ENCODE data around the gene IFTAP. TPM values are rescaled to one million over a fixed set of nuclear protein-coding genes. Genes with fewer than 3 reads are reported as not detected.

The IFTAP gene
- total RNA-seq, 2 experiments from 2014 or later, result not detected

DNA sequence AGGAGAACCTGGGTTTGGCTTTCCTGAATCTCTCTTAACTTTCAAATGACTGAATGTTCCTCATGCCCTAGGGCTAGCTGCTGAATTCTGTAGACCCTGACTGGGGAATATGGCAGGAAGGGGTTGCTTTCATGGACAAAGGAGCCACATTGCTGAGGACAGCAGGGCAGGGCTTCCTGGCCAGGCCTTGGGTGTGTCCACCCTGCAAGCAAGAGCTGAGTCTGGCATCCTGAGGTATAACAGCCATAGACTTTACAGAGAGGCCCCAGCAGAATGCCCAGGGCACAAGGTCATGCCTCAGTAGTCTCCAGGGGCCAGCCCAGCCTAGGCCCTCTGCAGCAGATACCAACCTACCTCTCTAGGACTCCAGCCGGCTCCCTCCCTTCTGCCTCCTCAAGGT, 105.9 kb downstream of the IFTAP start:
- Histone ChIP-seq H4K20me1 (ENCODE audit: insufficient read depth, low read length) (no peaks in the 10 kb centered on the region), H3K9me2 (ENCODE audit: insufficient read depth, low read length) (no peaks in the 10 kb centered on the region), H3K9me3 (ENCODE audit: low read length) (no peaks in the 10 kb centered on the region), H3K27ac (ENCODE audit: low read depth, low read length, poor library complexity, severe bottlenecking) (no peak overlapping the region), H3K4me3 (ENCODE audit: low read depth, low read length, poor library complexity, severe bottlenecking) (no peak overlapping the region), H3K4me1 (ENCODE audit: insufficient read depth, low read length, poor library complexity, severe bottlenecking) (no peaks in the 10 kb centered on the region), H2AFZ (ENCODE audit: low read length) (no peak overlapping the region), H3K79me2 (ENCODE audit: insufficient read depth, low read depth, low read length) (no peaks in the 10 kb centered on the region), H3K36me3 (ENCODE audit: insufficient read depth, low read length) (no peaks in the 10 kb centered on the region), H3K4me2 (ENCODE audit: low read length) (no peak overlapping the region)
- ChIA-PET CTCF (ENCODE audit: unreplicated experiment) (no interaction called here), POLR2A (no interaction called here)
- TF ChIP-seq, protein P1, sequence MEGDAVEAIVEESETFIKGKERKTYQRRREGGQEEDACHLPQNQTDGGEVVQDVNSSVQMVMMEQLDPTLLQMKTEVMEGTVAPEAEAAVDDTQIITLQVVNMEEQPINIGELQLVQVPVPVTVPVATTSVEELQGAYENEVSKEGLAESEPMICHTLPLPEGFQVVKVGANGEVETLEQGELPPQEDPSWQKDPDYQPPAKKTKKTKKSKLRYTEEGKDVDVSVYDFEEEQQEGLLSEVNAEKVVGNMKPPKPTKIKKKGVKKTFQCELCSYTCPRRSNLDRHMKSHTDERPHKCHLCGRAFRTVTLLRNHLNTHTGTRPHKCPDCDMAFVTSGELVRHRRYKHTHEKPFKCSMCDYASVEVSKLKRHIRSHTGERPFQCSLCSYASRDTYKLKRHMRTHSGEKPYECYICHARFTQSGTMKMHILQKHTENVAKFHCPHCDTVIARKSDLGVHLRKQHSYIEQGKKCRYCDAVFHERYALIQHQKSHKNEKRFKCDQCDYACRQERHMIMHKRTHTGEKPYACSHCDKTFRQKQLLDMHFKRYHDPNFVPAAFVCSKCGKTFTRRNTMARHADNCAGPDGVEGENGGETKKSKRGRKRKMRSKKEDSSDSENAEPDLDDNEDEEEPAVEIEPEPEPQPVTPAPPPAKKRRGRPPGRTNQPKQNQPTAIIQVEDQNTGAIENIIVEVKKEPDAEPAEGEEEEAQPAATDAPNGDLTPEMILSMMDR (conservative IDR thresholded peaks at IDR 0.05; ENCODE audit: low read length), result no peak
- TF ChIP-seq EZH2phosphoT487 (IDR thresholded peaks at IDR 0.05; ENCODE audit: borderline replicate concordance, low read depth, low read length), result no peak
- intact Hi-C loops (cut with micrococcal nuclease; ENCODE audit: unreplicated experiment), result no loop called here
- no TSS peak for BruUV-seq (replicated peaks)
- no peak for DNase-seq (ENCODE audit: low spot score)

DNA sequence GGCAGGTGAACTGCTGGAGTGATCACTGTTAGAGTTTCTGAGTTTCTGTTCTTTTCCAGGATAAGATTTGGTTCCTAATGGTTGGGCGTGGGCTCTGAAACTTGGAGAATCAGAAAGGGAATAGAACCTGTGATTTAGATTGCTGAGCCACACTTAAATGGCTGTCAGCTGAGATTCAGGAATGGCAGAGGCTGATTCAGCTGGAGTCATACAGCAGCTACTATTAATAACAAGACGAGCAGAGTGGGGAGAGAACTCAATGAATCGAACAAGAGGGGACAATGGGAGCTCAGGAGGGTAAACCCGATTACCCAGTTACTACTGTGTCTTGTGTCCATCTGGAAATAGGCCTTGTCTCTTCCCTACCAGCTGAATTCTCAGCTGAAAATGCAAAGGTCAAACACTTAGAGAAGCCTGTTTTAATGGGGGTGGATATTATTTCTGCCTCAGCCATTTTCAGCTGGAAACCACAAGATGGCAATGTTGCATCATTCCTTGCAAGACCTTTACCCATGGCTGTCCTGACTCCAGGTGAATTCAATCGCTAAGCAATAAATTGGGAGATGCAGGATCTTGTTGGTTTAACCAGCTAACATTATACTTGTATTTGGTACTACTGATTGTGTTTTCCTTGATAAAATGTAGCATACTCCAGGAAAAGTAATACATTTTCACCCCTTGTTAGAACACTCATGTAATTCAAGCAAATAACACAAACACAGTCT, 108.2 kb downstream of the IFTAP start:
- no peaks in the 10 kb centered on the region for H3K36me3 ChIP-seq (ENCODE audit: insufficient read depth, low read length)
- H3K79me2 ChIP-seq (ENCODE audit: insufficient read depth, low read depth, low read length), result no peaks in the 10 kb centered on the region
- BruUV-seq (replicated peaks), result no TSS peak
- CTCF ChIA-PET (ENCODE audit: unreplicated experiment), result interaction anchor here (1.2 kb wide), 1 partner anchor 44 kb away, joined by 5 read pairs; no protein-coding TSS in a partner anchor
- H2AFZ ChIP-seq (ENCODE audit: low read length), result no peak overlapping the region
- no peak overlapping the region for H3K4me2 ChIP-seq (ENCODE audit: low read length)
- H3K27ac ChIP-seq (ENCODE audit: low read depth, low read length, poor library complexity, severe bottlenecking), result no peak overlapping the region
- H3K4me3 ChIP-seq (ENCODE audit: low read depth, low read length, poor library complexity, severe bottlenecking), result no peak overlapping the region
- POLR2A ChIA-PET, result interaction anchor here (0.6 to 1.0 kb wide), 3 partner anchors 8 to 49 kb away, joined by 3 to 4 read pairs (median 3); no protein-coding TSS in a partner anchor
- no peaks in the 10 kb centered on the region for H4K20me1 ChIP-seq (ENCODE audit: insufficient read depth, low read length)
- no peak for TF ChIP-seq EZH2phosphoT487 (IDR thresholded peaks at IDR 0.05; ENCODE audit: borderline replicate concordance, low read depth, low read length)
- TF ChIP-seq, protein P1 (conservative IDR thresholded peaks at IDR 0.05; ENCODE audit: low read length), result peak; percentile 81
- intact Hi-C loops (cut with micrococcal nuclease; ENCODE audit: unreplicated experiment), result loop anchor here (2.0 kb wide), 1 partner anchor 44 kb away; no protein-coding TSS in a partner anchor
- no peaks in the 10 kb centered on the region for H3K9me3 ChIP-seq (ENCODE audit: low read length)
- peak; percentile 46 for DNase-seq (ENCODE audit: low spot score)
- H3K9me2 ChIP-seq (ENCODE audit: insufficient read depth, low read length), result no peaks in the 10 kb centered on the region
- no peaks in the 10 kb centered on the region for H3K4me1 ChIP-seq (ENCODE audit: insufficient read depth, low read length, poor library complexity, severe bottlenecking)

DNA sequence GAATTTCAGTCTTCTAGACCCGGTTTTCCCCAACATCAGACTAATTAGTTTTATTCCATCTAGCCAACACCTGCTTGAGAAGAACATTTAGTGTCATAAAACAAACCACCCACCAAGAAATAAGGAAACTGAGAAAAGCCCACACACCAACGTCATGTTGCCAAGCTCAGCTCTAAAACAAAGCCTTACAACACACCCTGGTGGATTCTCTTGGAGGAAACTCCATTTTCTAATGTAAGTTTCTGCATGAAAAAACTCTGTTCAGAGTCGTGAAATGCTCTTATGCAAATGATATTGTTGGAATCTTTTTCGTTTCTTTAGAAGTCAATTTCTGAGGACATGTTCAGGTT, 108.7 kb downstream of the IFTAP start:
- Histone ChIP-seq H3K36me3 (ENCODE audit: insufficient read depth, low read length) (no peaks in the 10 kb centered on the region), H3K27ac (ENCODE audit: low read depth, low read length, poor library complexity, severe bottlenecking) (no peak overlapping the region), H3K79me2 (ENCODE audit: insufficient read depth, low read depth, low read length) (no peaks in the 10 kb centered on the region), H4K20me1 (ENCODE audit: insufficient read depth, low read length) (no peaks in the 10 kb centered on the region), H3K4me2 (ENCODE audit: low read length) (no peak overlapping the region), H3K4me3 (ENCODE audit: low read depth, low read length, poor library complexity, severe bottlenecking) (no peak overlapping the region), H3K9me2 (ENCODE audit: insufficient read depth, low read length) (no peaks in the 10 kb centered on the region), H2AFZ (ENCODE audit: low read length) (no peak overlapping the region), H3K9me3 (ENCODE audit: low read length) (no peaks in the 10 kb centered on the region), H3K4me1 (ENCODE audit: insufficient read depth, low read length, poor library complexity, severe bottlenecking) (no peaks in the 10 kb centered on the region)
- POLR2A ChIA-PET, result interaction anchor here (1.0 kb wide), 1 partner anchor 48 kb away, joined by 4 read pairs; no protein-coding TSS in a partner anchor
- no TSS peak for BruUV-seq (replicated peaks)
- TF ChIP-seq EZH2phosphoT487 (IDR thresholded peaks at IDR 0.05; ENCODE audit: borderline replicate concordance, low read depth, low read length), result no peak
- TF ChIP-seq, protein P1 (conservative IDR thresholded peaks at IDR 0.05; ENCODE audit: low read length), result no peak
- intact Hi-C loops (cut with micrococcal nuclease; ENCODE audit: unreplicated experiment), result loop anchor here (2.0 kb wide), 1 partner anchor 44 kb away; no protein-coding TSS in a partner anchor
- no peak for DNase-seq (ENCODE audit: low spot score)
- CTCF ChIA-PET (ENCODE audit: unreplicated experiment), result interaction anchor here (1.2 kb wide), 1 partner anchor 44 kb away, joined by 5 read pairs; no protein-coding TSS in a partner anchor

Measured in OCI-LY7 (cell line).